Measurements from ENCODE around the gene LRRC4C.

LRRC4C gene

GRCh38 chr11:41389623-41390130 lies 69.8 kb downstream of the LRRC4C start:
- no peaks in the 10 kb centered on the region for H3K4me1 ChIP-seq (ENCODE audit: control insufficient read depth, insufficient read depth, low read length)
- H3K4me2 ChIP-seq (ENCODE audit: low read length) = no peak overlapping the region
- H3K36me3 ChIP-seq (ENCODE audit: insufficient read depth, low read length) = no peaks in the 10 kb centered on the region
- H3K9me3 ChIP-seq (replicated peaks; ENCODE audit: low read length) = no peaks in the 10 kb centered on the region
- no peak overlapping the region for H3K4me3 ChIP-seq (ENCODE audit: low read length)
- no peaks in the 10 kb centered on the region for H3K27me3 ChIP-seq (ENCODE audit: control insufficient read depth, insufficient read depth, low read length)
- no peak overlapping the region for H3K9ac ChIP-seq (ENCODE audit: low read depth, low read length)

GRCh38 chr11:41384329-41384728 lies 75.1 kb downstream of the LRRC4C start:
- H3K36me3 ChIP-seq (ENCODE audit: insufficient read depth, low read length) = no peaks in the 10 kb centered on the region
- H3K9ac ChIP-seq (ENCODE audit: low read depth, low read length) = no peak overlapping the region
- H3K9me3 ChIP-seq (replicated peaks; ENCODE audit: low read length) = no peaks in the 10 kb centered on the region
- no peaks in the 10 kb centered on the region for H3K4me1 ChIP-seq (ENCODE audit: control insufficient read depth, insufficient read depth, low read length)
- no peaks in the 10 kb centered on the region for H3K27me3 ChIP-seq (ENCODE audit: control insufficient read depth, insufficient read depth, low read length)
- H3K4me3 ChIP-seq (ENCODE audit: low read length) = no peak overlapping the region
- H3K4me2 ChIP-seq (ENCODE audit: low read length) = no peak overlapping the region

DNA sequence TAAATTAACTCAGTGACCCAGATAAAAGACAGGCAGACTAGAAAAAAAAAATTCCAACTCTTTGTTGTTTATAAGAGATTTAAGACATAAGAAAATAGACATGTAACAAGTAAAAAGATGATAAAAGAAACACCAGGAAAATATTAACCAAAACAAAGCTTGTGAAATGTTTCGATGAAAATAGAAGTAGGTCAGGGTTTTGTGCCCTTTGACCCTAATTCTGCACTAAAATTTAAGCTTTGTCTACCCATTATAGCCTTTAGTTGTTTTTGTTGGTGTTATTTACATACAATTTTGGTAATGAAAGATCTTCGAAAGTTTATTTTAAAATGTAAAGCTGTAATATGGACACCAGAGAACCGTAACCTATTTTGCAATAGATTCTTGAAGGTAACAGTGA lies 75.7 kb downstream of the LRRC4C start:
- no peak overlapping the region for H3K4me2 ChIP-seq (ENCODE audit: low read length)
- H3K9ac ChIP-seq (ENCODE audit: low read depth, low read length) = no peak overlapping the region
- H3K27me3 ChIP-seq (ENCODE audit: control insufficient read depth, insufficient read depth, low read length) = no peaks in the 10 kb centered on the region
- no peaks in the 10 kb centered on the region for H3K9me3 ChIP-seq (replicated peaks; ENCODE audit: low read length)
- H3K4me3 ChIP-seq (ENCODE audit: low read length) = no peak overlapping the region
- no peaks in the 10 kb centered on the region for H3K36me3 ChIP-seq (ENCODE audit: insufficient read depth, low read length)
- no peaks in the 10 kb centered on the region for H3K4me1 ChIP-seq (ENCODE audit: control insufficient read depth, insufficient read depth, low read length)

- H3K4me3 ChIP-seq (ENCODE audit: low read length) = no peak overlapping the region
- no peak overlapping the region for H3K4me2 ChIP-seq (ENCODE audit: low read length)
- H3K4me1 ChIP-seq (ENCODE audit: control insufficient read depth, insufficient read depth, low read length) = no peaks in the 10 kb centered on the region
- no peak overlapping the region for H3K9ac ChIP-seq (ENCODE audit: low read depth, low read length)
- no peaks in the 10 kb centered on the region for H3K9me3 ChIP-seq (replicated peaks; ENCODE audit: low read length)
- no peaks in the 10 kb centered on the region for H3K36me3 ChIP-seq (ENCODE audit: insufficient read depth, low read length)
- no peaks in the 10 kb centered on the region for H3K27me3 ChIP-seq (ENCODE audit: control insufficient read depth, insufficient read depth, low read length)
These were observed 76.5 kb downstream of the LRRC4C start for GRCh38 chr11:41382927-41383326.

DNA sequence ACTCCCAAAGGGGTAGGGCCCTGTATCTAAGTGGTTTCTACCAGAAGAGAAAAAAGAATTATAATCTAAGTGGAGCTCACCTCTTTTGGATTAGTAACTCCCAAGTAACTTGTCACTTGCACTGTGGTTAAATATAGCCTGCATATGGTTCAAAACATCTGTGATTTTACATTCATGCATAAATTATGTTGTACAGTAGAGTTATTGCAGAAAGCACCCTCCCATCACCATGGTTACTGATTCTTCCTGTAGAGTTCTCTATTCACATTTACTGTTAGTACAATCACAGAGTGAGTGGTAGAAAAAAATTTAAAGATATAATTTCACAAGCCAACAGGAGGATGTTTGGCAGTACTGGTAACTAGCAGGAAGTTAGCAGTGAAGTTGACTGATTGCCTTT lies 80.4 kb downstream of the LRRC4C start:
- H3K27me3 ChIP-seq (ENCODE audit: control insufficient read depth, insufficient read depth, low read length) = no peaks in the 10 kb centered on the region
- H3K9ac ChIP-seq (ENCODE audit: low read depth, low read length) = no peak overlapping the region
- no peak overlapping the region for H3K4me2 ChIP-seq (ENCODE audit: low read length)
- H3K4me3 ChIP-seq (ENCODE audit: low read length) = no peak overlapping the region
- H3K4me1 ChIP-seq (ENCODE audit: control insufficient read depth, insufficient read depth, low read length) = no peaks in the 10 kb centered on the region
- H3K9me3 ChIP-seq (replicated peaks; ENCODE audit: low read length) = no peaks in the 10 kb centered on the region
- no peaks in the 10 kb centered on the region for H3K36me3 ChIP-seq (ENCODE audit: insufficient read depth, low read length)

DNA sequence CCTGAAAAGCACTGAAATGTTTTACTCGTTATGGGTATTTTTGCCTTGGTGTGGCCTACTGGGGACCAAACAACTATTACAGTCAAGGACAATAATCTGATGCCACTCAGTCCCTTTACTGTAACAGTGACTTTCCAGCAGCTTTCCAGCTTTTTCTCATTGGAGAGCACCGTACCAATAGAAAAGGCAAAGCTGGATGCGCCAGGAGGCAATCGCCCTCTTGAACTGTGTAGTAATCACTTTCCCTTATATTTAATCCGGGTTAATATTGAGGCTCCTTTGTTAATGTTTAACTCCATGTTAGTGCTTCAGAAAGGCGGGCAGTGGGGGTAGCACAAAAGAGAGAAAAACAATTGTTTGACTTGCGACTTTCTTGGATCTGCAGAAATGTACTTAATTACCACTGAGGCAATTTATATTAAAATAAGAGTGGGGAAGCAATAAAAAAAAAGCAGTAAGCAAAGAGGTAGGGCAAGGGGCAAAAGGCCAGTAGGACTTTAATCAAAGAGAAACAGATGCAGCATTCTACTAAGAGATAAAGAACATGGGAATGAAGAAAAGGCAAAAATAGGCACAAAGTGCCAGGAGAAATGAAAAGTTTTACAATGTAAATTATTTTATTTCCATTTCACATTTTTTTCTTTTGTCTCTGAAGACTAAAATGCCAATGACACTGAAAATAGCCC lies 81.6 kb downstream of the LRRC4C start:
- Histone ChIP-seq H3K36me3 (ENCODE audit: insufficient read depth, low read length) (no peaks in the 10 kb centered on the region), H3K27me3 (ENCODE audit: control insufficient read depth, insufficient read depth, low read length) (no peaks in the 10 kb centered on the region), H3K9me3 (replicated peaks; ENCODE audit: low read length) (no peaks in the 10 kb centered on the region), H3K9ac (ENCODE audit: low read depth, low read length) (no peak overlapping the region), H3K4me3 (ENCODE audit: low read length) (no peak overlapping the region), H3K4me2 (ENCODE audit: low read length) (no peak overlapping the region), H3K4me1 (ENCODE audit: control insufficient read depth, insufficient read depth, low read length) (no peaks in the 10 kb centered on the region)

- H3K4me3 ChIP-seq (ENCODE audit: low read length) = no peak overlapping the region
- no peak overlapping the region for H3K9ac ChIP-seq (ENCODE audit: low read depth, low read length)
These were observed 107.6 kb downstream of the LRRC4C start for GRCh38 chr11:41351825-41352224.

GRCh38 chr11:41346042-41346441 lies 113.4 kb downstream of the LRRC4C start:
- Histone ChIP-seq H3K27me3 (ENCODE audit: control insufficient read depth, insufficient read depth, low read length) (no peaks in the 10 kb centered on the region), H3K4me2 (ENCODE audit: low read length) (no peak overlapping the region), H3K4me3 (ENCODE audit: low read length) (no peak overlapping the region), H3K4me1 (ENCODE audit: control insufficient read depth, insufficient read depth, low read length) (no peaks in the 10 kb centered on the region), H3K36me3 (ENCODE audit: insufficient read depth, low read length) (no peaks in the 10 kb centered on the region), H3K9me3 (replicated peaks; ENCODE audit: low read length) (no peaks in the 10 kb centered on the region), H3K9ac (ENCODE audit: low read depth, low read length) (no peak overlapping the region)

More at GRCh38 chr11:41351825-41352224, 107.6 kb downstream of the LRRC4C start:
- Histone ChIP-seq H3K4me2 (ENCODE audit: low read length) (no peak overlapping the region), H3K36me3 (ENCODE audit: insufficient read depth, low read length) (no peaks in the 10 kb centered on the region), H3K9me3 (replicated peaks; ENCODE audit: low read length) (peaks cover 10% of the 10 kb centered on the region), H3K27me3 (ENCODE audit: control insufficient read depth, insufficient read depth, low read length) (no peaks in the 10 kb centered on the region), H3K4me1 (ENCODE audit: control insufficient read depth, insufficient read depth, low read length) (no peaks in the 10 kb centered on the region)

GRCh38 chr11:41334007-41334933 lies 125.2 kb downstream of the LRRC4C start:
- no peak overlapping the region for H3K4me3 ChIP-seq (ENCODE audit: low read length)
- no peak overlapping the region for H3K4me2 ChIP-seq (ENCODE audit: low read length)
- H3K9me3 ChIP-seq (replicated peaks; ENCODE audit: low read length) = no peaks in the 10 kb centered on the region
- H3K9ac ChIP-seq (ENCODE audit: low read depth, low read length) = no peak overlapping the region
- no peaks in the 10 kb centered on the region for H3K27me3 ChIP-seq (ENCODE audit: control insufficient read depth, insufficient read depth, low read length)
- no peaks in the 10 kb centered on the region for H3K36me3 ChIP-seq (ENCODE audit: insufficient read depth, low read length)
- no peaks in the 10 kb centered on the region for H3K4me1 ChIP-seq (ENCODE audit: control insufficient read depth, insufficient read depth, low read length)

GRCh38 chr11:41333357-41333756 lies 126.1 kb downstream of the LRRC4C start:
- Histone ChIP-seq H3K9ac (ENCODE audit: low read depth, low read length) (no peak overlapping the region), H3K4me3 (ENCODE audit: low read length) (no peak overlapping the region), H3K9me3 (replicated peaks; ENCODE audit: low read length) (no peaks in the 10 kb centered on the region), H3K36me3 (ENCODE audit: insufficient read depth, low read length) (no peaks in the 10 kb centered on the region), H3K4me1 (ENCODE audit: control insufficient read depth, insufficient read depth, low read length) (no peaks in the 10 kb centered on the region), H3K27me3 (ENCODE audit: control insufficient read depth, insufficient read depth, low read length) (no peaks in the 10 kb centered on the region), H3K4me2 (ENCODE audit: low read length) (no peak overlapping the region)

DNA sequence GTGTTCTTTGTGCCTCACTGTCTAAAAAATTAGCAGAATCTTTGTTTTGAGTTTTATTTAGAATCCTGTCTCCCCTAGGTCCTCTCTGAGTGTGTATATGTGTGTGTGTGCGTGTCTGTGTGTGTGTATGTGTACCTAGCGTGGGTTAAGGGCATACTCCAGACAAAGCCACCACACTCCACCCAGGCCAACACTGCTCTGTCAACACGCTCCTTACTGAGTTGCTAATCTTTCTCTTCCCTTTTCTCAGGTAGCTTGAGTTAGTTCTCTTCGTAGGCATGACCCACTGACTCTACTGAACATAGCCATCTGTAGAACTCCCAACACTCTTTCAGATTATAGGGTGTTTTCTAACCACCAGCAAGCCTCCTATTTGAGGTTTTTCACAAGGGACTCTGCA lies 131.1 kb downstream of the LRRC4C start:
- Histone ChIP-seq H3K9ac (ENCODE audit: low read depth, low read length) (no peak overlapping the region), H3K36me3 (ENCODE audit: insufficient read depth, low read length) (no peaks in the 10 kb centered on the region), H3K4me3 (ENCODE audit: low read length) (no peak overlapping the region), H3K4me2 (ENCODE audit: low read length) (no peak overlapping the region), H3K9me3 (replicated peaks; ENCODE audit: low read length) (no peaks in the 10 kb centered on the region), H3K4me1 (ENCODE audit: control insufficient read depth, insufficient read depth, low read length) (no peaks in the 10 kb centered on the region), H3K27me3 (ENCODE audit: control insufficient read depth, insufficient read depth, low read length) (no peaks in the 10 kb centered on the region)

Data from skeletal muscle satellite cell (primary cell).